Stimulated activated memory B cell treated with anti-CD40 and anti-IgM and Interleukin-4, amounts not matched to agents 10 μg/mL and 1 μg/mL and 100 μg/mL, for 72 hours (primary cell): ENCODE results near the gene RPP40.

Experiments used
- ATAC-seq: fragments of 150-1000 bp; cut with Tn5 transposase; 2 replicates; pipeline ENCODE4 v1.10.0; 2021
- H3K27ac Mint-ChIP-seq: one replicate; pipeline ENCODE4 v1.8.0; 2022; ENCODE audit warnings: mild to moderate bottlenecking, mixed read lengths
- H3K27me3 Mint-ChIP-seq: one replicate; pipeline ENCODE4 v1.8.0; 2022; ENCODE audit warnings: mixed read lengths
- H3K36me3 Mint-ChIP-seq: one replicate; pipeline ENCODE4 v1.8.0; 2022; ENCODE audit warnings: mixed read lengths
- H3K4me1 Mint-ChIP-seq: one replicate; pipeline ENCODE4 v1.8.0; 2022; ENCODE audit warnings: mixed read lengths
- H3K4me3 Mint-ChIP-seq: one replicate; pipeline ENCODE4 v1.8.0; 2022; ENCODE audit warnings: mild to moderate bottlenecking, moderate library complexity, mixed read lengths
- H3K9me3 Mint-ChIP-seq: one replicate; pipeline ENCODE4 v1.8.0; 2022; ENCODE audit warnings: mixed read lengths

RPP40 gene

DNA sequence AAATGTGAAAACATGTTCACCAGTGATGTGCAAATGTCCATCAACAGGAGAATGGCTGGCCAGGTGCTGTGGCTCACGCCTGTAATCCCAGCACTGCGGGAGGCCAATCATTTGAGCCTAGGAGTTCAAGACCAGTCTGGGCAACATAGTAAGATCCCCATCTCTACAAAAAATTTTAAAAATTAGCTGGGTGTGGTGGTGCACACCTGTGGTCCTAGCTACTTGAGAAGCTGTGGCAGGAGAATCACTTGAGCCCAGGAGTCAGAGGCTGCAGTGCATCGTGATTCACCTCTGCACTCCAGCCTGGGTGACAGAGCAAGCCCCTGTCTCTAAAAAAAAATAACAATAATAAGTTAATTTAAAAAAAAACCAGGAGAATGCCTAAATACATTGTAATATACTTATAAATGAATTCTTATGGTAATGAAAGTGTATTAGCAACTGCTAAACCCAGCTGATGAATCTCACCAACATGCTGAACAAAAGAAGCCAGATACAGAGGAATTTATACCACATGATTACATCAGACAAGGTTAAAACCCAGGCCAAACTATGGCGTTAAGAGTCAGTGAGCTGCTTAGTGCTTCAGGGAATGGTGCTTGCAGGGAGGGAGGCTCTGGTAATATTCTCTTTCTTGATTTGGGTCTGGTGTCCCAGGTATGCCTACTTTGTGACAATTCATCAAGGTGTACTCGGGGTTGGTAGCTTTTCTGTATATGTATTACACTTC, 36.4 kb downstream of the RPP40 start:
- Mint-ChIP-seq H3K4me1 (no peaks in the 10 kb centered on the region), H3K27ac (no peak overlapping the region)

DNA sequence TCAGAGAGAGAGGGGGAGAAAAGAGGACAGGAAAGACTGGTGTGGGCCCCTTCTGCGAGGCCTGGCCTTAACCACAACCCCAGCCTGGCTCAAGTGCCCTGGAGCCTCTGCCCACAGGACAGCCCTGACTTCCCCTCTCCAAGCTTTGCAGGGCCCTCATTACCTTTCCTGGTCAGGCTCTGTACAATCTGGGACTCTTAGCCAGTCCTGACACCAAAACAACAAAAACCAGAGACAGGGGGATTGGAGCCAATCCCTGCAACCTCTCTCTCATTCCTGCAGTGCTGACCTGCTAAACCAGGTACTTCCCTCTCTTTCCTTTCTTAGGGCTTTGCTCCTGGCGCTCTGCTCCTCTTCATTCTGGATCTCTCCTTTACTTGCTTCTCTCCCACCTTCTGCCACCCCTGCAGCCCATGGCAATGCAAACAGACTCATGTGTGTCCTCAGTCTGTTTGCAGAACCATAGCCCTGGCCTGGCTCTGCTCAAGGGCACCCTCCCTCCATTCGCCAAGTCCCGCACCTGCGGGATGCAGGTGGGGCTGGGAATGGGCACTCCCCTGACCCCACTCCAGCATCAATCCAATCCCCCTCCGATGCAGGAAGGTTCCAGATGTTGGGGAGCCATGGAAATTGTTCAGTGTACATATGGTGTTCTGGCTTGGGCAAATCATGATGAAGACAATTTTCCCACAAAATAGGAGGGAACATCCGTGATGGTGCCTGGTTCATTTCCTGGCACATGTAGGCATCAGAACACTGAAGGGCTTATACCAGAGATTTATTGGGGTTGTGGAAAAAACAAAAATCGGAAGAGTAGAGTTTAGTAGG, 38.1 kb downstream of the RPP40 start:
- Mint-ChIP-seq H3K4me1 (no peaks in the 10 kb centered on the region), H3K4me3 (no peak overlapping the region), H3K9me3 (no peaks in the 10 kb centered on the region), H3K36me3 (no peaks in the 10 kb centered on the region), H3K27me3 (peaks cover 10% of the 10 kb centered on the region), H3K27ac (no peak overlapping the region)
- no peak for ATAC-seq

More for the DNA sequence above, 36.4 kb downstream of the RPP40 start:
- H3K4me3 Mint-ChIP-seq, result no peak overlapping the region
- peaks cover 26% of the 10 kb centered on the region for H3K27me3 Mint-ChIP-seq
- no peaks in the 10 kb centered on the region for H3K36me3 Mint-ChIP-seq
- no peak for ATAC-seq
- no peaks in the 10 kb centered on the region for H3K9me3 Mint-ChIP-seq

DNA sequence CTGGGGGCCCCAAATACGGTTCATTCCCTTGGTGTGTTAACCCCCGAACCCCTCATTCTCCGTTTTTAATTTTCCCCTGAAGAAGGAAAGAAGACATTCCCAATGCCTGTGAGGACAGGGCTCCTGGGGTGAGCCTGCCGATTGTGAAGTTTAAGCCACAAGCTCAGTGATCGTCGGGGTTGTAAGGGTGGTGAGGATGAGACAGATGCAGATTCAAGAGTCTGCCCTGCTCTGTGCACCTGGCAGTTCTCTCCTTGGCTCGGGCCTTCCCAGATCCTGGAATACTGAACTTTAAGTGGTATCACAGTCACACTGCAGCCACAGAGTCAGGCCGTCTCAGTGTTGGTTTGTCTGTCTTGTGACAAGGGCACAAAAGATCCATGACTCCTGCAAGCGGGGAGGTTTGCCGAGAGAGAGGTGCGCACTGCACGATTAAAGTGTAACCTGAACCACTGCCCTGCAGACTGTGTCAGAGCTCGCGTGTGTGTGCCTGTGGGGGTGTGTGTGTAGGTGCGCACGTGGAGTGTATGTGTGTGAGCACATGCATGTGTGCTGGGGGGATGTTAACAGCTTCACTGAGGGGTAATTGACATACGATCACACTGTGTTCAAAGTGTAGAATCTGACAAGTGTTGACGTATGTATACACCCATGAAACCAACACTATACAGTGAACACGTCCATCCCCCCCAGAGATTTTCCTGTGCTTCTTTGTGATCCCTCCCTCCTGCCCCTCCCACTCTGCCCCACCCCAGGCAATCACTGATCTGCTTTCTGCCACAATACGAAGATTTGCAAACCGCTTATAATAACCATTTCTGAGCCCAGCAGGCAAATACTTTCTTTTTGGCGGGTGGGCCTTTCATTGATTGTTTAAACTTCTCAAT, 38.9 kb downstream of the RPP40 start:
- Mint-ChIP-seq H3K27me3 (peaks cover 2% of the 10 kb centered on the region), H3K4me1 (no peaks in the 10 kb centered on the region), H3K9me3 (no peaks in the 10 kb centered on the region), H3K4me3 (no peak overlapping the region), H3K36me3 (no peaks in the 10 kb centered on the region), H3K27ac (no peak overlapping the region)
- ATAC-seq, result no peak

DNA sequence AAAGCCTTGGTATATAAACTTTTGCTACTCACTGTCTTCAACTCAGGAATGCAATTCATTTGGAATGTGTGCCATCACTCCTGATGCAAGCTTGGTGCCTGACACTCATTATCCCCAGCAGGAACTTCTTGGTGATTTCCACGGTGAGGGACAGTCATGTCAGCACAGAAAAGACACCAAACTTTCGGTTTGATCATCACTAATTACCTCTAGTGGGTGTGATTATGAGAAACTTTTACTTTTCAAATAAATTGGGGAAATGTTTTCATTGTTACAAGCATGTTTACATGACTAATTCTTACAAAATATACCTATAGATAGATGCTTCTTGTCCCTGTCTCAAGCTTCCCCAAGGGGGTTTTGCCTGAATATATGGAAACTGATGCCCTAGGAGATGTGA, 40.9 kb downstream of the RPP40 start:
- no peak for ATAC-seq
- Mint-ChIP-seq H3K4me3 (no peak overlapping the region), H3K36me3 (no peaks in the 10 kb centered on the region), H3K4me1 (no peaks in the 10 kb centered on the region), H3K27ac (no peak overlapping the region), H3K9me3 (no peaks in the 10 kb centered on the region), H3K27me3 (no peaks in the 10 kb centered on the region)

DNA sequence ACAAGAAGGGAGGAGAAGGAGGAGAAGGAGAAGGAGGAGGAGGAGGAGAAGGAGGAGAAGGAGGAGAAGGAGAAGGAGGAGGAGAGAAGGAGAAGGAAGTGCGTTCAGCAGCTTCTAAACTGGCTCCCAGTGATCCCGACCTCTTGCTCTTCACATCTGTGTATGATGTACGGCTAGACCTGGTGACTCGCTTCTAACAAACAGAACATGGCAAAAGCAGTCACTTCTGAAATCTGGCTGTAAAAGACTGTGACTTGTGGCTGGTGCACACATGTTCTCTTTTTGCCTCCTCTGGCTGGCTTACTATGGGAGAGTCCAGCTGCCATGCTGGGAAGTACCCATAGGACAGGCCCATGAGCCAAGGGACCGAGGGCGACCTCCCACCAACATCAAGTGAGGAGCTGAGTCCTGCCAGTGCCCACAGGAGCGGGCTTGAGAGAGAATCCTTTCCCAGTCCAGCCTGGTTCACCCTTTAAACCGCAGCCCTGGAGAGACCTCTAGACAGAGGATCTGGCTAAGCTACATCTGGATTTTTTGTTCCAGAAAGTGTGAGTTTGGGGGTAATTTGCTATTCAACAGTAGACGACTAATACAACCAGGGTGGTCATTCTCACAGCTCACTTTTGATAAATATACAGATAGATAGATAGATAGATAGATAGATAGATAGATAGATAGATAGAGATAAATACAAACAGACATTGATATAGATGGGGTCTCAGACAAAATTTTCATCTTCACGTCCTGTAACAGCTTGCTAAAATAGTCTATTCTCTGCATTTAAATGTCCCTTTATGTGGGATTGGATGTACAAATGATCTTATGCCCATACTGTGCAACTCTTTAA, 42.3 kb downstream of the RPP40 start:
- no peaks in the 10 kb centered on the region for H3K9me3 Mint-ChIP-seq
- peaks cover 6% of the 10 kb centered on the region for H3K36me3 Mint-ChIP-seq
- no peaks in the 10 kb centered on the region for H3K27me3 Mint-ChIP-seq
- no peak overlapping the region for H3K27ac Mint-ChIP-seq
- no peaks in the 10 kb centered on the region for H3K4me1 Mint-ChIP-seq
- H3K4me3 Mint-ChIP-seq, result no peak overlapping the region
- ATAC-seq, result no peak

DNA sequence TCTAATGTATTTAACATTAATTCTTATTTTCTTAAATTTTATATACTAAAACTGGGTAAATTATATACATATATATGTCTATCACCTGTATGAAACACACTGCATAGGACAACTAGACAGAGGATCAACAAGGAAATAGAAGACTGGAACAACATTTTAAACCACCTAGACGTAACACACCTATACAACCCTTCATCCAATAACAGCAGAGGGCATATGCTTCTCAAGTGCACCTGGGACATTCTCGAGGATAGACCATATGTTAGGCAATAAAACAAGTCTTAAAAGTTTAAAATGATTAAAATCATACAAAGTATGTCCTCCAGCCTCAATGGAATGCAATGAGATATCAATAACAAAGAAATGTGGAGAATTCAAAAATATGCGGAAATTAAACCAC, 45.2 kb downstream of the RPP40 start:
- Mint-ChIP-seq H3K36me3 (peaks cover 25% of the 10 kb centered on the region), H3K27ac (no peak overlapping the region), H3K27me3 (no peaks in the 10 kb centered on the region), H3K4me1 (no peaks in the 10 kb centered on the region), H3K4me3 (no peak overlapping the region), H3K9me3 (no peaks in the 10 kb centered on the region)
- no peak for ATAC-seq

DNA sequence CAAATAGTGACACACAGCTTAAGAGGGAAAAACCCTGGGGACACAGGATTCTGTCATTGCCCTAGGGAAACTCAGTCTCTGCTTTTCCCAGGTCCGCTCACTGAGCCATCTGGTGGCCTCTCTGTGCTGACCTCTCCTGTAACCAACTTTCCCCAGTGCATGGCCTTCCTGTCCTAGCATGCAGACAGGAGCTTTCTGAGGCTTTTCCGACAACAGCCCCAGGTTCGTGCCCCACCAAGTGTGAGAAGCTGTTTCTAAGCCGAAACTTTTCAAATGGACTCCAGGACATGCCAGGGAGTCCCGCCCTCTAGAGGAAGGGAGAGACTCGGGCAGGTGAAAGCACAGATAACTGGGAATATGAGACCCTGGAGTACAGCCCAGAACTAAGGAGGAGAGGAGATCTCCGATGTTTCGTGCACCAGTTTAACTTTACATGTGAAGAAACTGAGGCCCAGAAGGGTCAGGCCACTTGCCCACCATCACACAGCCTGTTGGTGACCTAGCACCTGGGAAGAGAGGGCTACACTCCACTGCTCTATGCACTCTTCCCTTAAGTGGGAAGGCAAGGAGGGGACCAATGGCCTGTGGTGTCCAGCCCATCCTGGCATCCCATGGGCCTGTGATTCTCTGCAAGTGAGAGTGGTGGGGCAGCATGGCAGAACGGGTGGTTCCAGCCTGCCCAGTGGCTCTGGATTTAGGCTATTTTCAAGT, 46.2 kb downstream of the RPP40 start:
- no peaks in the 10 kb centered on the region for H3K4me1 Mint-ChIP-seq
- no peak overlapping the region for H3K4me3 Mint-ChIP-seq
- no peak overlapping the region for H3K27ac Mint-ChIP-seq
- H3K27me3 Mint-ChIP-seq, result no peaks in the 10 kb centered on the region
- ATAC-seq, result no peak
- no peaks in the 10 kb centered on the region for H3K9me3 Mint-ChIP-seq
- peaks cover 34% of the 10 kb centered on the region for H3K36me3 Mint-ChIP-seq

DNA sequence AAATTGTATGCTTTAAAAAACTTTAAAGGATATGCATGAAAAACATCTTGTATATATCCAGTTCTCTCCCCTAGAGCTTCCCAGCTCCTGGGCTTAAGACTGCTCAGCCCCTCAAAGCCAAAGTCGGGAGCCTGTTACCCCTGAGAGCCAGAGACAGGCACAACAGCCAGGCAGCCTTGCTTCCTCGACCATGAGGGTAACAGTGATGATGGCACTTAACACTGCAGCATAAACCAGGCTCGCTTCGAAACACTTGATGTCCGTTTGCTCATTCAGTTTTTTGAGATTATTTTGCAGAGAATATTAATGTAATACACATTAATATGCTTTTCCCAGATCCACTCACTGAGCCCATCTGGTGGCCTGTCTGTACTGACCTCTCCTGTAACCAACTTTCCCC, 47.2 kb downstream of the RPP40 start:
- no peak overlapping the region for H3K27ac Mint-ChIP-seq
- H3K4me1 Mint-ChIP-seq, result no peaks in the 10 kb centered on the region
- no peaks in the 10 kb centered on the region for H3K9me3 Mint-ChIP-seq
- H3K27me3 Mint-ChIP-seq, result no peaks in the 10 kb centered on the region
- no peak for ATAC-seq
- peaks cover 44% of the 10 kb centered on the region for H3K36me3 Mint-ChIP-seq
- H3K4me3 Mint-ChIP-seq, result no peak overlapping the region

DNA sequence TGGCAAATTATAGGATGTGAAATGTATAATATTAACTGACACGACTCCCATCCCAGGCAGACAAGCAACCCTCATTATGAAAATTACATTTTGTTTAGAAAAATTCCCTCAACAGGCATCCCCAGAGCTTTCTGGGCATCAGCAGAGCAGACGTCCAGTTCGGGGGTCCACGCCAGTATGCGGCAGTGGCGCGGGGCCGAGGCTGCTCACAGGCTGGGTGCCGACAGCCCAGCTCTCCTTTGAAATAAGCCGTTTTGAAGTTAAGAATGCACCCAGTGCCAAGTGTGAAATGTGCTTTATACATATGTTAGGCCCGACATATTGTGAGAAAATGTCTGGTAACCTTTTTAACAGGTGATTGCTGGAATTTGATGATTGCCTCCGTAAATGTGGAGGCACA, 50.4 kb downstream of the RPP40 start:
- Mint-ChIP-seq H3K27ac (no peak overlapping the region), H3K4me3 (no peak overlapping the region), H3K36me3 (peaks cover 62% of the 10 kb centered on the region), H3K27me3 (no peaks in the 10 kb centered on the region), H3K9me3 (no peaks in the 10 kb centered on the region), H3K4me1 (no peaks in the 10 kb centered on the region)
- no peak for ATAC-seq

DNA sequence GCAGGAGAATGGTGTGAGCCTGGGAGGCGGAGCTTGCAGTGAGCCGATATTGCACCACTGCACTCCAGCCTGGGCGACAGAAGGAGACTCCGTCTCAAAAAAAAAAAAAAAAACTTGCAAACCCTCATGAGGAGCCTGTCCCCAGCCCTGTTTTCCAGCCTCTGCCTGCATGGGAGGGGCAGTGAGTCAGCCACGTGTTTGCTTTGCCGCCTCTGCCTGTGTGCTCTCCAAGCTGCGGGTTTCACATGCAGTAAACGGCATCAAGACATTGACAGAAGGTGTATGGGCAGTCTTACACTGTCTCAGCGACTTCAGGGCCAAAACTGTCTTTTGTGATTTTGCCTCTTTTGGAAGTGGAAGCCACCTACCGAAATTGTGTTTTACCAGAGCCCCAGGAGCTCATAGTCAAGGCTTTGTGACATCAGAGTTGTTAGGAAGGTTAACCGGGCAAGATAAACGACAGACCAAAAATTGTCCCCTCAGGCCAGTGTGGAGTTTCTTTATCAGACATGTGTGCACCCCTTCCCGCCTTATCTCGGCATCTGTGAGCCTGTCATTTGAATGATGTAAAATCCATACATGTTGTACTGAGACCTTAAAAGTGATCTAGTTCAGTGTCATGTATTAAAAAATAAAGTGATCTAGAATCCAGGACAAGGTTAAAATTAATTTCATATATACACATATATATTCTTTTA, 52.9 kb downstream of the RPP40 start:
- Mint-ChIP-seq H3K36me3 (peaks cover 59% of the 10 kb centered on the region), H3K9me3 (no peaks in the 10 kb centered on the region)

DNA sequence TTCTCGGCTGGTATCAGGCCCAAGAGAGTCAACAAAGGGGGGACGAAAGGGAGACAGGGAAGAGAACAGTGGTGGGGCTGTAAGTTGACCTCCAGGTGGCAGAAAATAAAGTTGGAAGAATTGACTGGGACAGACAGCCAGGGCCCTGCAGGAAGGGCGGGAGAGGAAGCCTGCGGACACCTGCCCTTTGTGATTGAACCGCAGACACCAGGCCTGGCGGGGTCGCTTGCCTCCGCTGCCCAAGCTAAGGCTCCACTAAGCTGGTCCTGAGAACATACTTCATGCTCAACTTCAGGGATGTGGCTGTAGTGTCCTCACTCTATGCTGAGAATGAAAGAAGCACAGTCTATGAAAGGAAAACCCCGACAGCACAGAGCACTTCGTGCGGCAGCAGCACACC, 53.8 kb downstream of the RPP40 start:
- no peaks in the 10 kb centered on the region for H3K4me1 Mint-ChIP-seq
- H3K4me3 Mint-ChIP-seq, result no peak overlapping the region
- ATAC-seq, result no peak
- H3K36me3 Mint-ChIP-seq, result peaks cover 63% of the 10 kb centered on the region
- H3K27ac Mint-ChIP-seq, result no peak overlapping the region
- H3K27me3 Mint-ChIP-seq, result no peaks in the 10 kb centered on the region
- H3K9me3 Mint-ChIP-seq, result no peaks in the 10 kb centered on the region

More for the DNA sequence above, 52.9 kb downstream of the RPP40 start:
- H3K27ac Mint-ChIP-seq, result no peak overlapping the region
- no peak for ATAC-seq
- H3K4me1 Mint-ChIP-seq, result no peaks in the 10 kb centered on the region
- H3K27me3 Mint-ChIP-seq, result no peaks in the 10 kb centered on the region
- H3K4me3 Mint-ChIP-seq, result no peak overlapping the region

DNA sequence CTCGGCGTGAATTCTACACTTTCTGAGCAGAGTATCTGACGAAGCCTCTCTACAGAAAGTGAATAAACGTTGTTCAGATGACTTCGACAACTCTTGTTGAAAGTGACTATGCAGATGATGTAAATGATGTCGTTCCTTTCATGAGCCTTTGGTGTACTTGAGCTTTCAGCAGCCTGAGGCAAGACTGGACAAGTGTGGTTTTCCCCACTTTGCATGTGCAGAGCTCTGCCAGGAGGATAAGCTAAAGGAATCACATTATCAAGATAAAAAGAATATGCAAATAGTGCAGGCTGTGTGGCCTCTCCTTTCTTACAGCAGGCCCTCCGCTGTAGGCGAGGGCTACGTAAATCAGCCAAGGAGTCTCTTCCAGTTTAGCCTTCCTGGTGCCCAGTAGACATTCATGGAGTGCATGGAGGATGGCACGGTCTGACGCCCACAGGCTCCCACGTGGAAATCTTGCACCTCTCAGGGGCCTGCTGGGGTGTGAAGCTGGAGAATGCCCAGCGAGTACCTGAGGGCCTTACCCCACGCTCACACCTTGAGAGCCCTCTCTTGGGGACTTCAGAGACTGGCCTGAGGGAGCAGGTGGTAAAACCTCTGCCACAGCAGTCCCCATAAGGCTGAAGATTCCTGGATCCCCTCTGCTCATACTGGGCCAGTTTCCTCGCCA, 54.9 kb downstream of the RPP40 start:
- Mint-ChIP-seq H3K4me1 (no peaks in the 10 kb centered on the region), H3K4me3 (no peak overlapping the region), H3K9me3 (no peaks in the 10 kb centered on the region), H3K27ac (no peak overlapping the region), H3K27me3 (no peaks in the 10 kb centered on the region), H3K36me3 (peaks cover 66% of the 10 kb centered on the region)
- ATAC-seq, result no peak

DNA sequence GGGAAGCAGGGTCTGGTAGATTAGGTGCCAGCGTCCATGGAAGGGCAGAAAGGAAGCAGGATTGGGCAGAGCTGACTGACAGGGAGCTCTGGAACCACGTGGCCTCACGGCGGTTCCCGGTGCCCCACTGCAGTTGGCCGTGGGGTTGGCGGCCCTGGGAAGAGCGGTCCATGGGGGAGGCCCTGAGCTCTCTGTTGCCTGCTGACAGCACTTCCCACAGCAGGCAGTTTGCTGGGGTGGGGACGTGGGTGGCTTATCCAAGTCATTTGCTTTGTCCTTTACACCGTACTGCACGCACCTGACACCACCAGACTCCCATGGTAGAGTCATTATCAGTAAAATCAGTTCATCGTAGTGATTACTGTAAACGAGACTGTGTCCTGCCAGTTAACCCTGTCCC, 56.1 kb downstream of the RPP40 start:
- Mint-ChIP-seq H3K4me1 (no peaks in the 10 kb centered on the region), H3K27me3 (no peaks in the 10 kb centered on the region), H3K4me3 (no peak overlapping the region), H3K9me3 (no peaks in the 10 kb centered on the region), H3K27ac (no peak overlapping the region), H3K36me3 (peaks cover 65% of the 10 kb centered on the region)
- ATAC-seq, result no peak
